Peyer's patch (tissue), 4 donors: ENCODE results near the gene TNC.

Experiments used
- CTCF ChIP-seq, 6 experiments: fragments of 450-650 bp in 4 of 6; fragments of 200-600 bp in 2 of 6; sonication (generic) in 1 of 6; IDR thresholded peaks; one replicate each; pipeline ENCODE4 v1.5.1; 2017 to 2019; ENCODE audit warnings: antibody characterized with exemption in 6 of 6, mild to moderate bottlenecking in 3 of 6, moderate library complexity in 1 of 6
- POLR2A ChIP-seq, 2 donors: fragments of 450-650 bp; IDR thresholded peaks; one replicate each; pipeline ENCODE4 v1.5.1; 2017; ENCODE audit warnings: antibody characterized with exemption in 2 of 2, mild to moderate bottlenecking in 2 of 2, moderate library complexity in 2 of 2

- TF ChIP-seq POLR2A (IDR thresholded peaks at IDR 0.05) (no peak), CTCF (IDR thresholded peaks at IDR 0.05) (no peak)
These were observed 3.2 kb upstream of the TNC start for GRCh38 chr9:115121181-115121580.
